T-helper 2 cell treated with Interferon-gamma antibody and Interleukin-4, amounts not matched to agents 5 μg/mL and 100 μg/mL, for 36 hours (primary cell): ENCODE results near the gene ITPR3.
"Not testable (repeated sequence)": the region's sequence is repeated elsewhere in the genome, so short reads cannot be mapped to it uniquely, and the experiment has no call there.

Experiments
- DNase-seq: peaks from one replicate; pipeline ENCODE4 v3.0.0; 2021; ENCODE audit warnings: low spot score
- H3K27ac Mint-ChIP-seq: one replicate; pipeline ENCODE4 v1.8.0; 2021; ENCODE audit warnings: mild to moderate bottlenecking, mixed read lengths
- H3K27me3 Mint-ChIP-seq: one replicate; pipeline ENCODE4 v1.8.0; 2021; ENCODE audit warnings: low read depth, mixed read lengths
- H3K36me3 Mint-ChIP-seq: one replicate; pipeline ENCODE4 v1.8.0; 2021; ENCODE audit warnings: low read depth, mixed read lengths
- H3K4me1 Mint-ChIP-seq: one replicate; pipeline ENCODE4 v1.8.0; 2021; ENCODE audit warnings: low read depth, mixed read lengths
- H3K4me3 Mint-ChIP-seq: one replicate; pipeline ENCODE4 v1.8.0; 2022; ENCODE audit warnings: mild to moderate bottlenecking, moderate library complexity, mixed read lengths
- H3K9me3 Mint-ChIP-seq: one replicate; pipeline ENCODE4 v1.8.0; 2021; ENCODE audit warnings: mixed read lengths

The ITPR3 gene

GRCh38 chr6:33585403-33586107 lies 35.6 kb upstream of the ITPR3 start:
- Mint-ChIP-seq H3K9me3 (no peaks in the 10 kb centered on the region), H3K4me1 (peaks cover 9% of the 10 kb centered on the region), H3K4me3 (peak overlapping the region; percentile 80), H3K36me3 (no peaks in the 10 kb centered on the region), H3K27ac (peak overlapping the region; percentile 92), H3K27me3 (no peaks in the 10 kb centered on the region)
- peak; percentile 85 for DNase-seq

GRCh38 chr6:33586108-33586640 lies 34.9 kb upstream of the ITPR3 start:
- Mint-ChIP-seq H3K27ac (peak overlapping the region; percentile 7), H3K27me3 (no peaks in the 10 kb centered on the region), H3K9me3 (no peaks in the 10 kb centered on the region), H3K4me1 (peaks cover 9% of the 10 kb centered on the region), H3K36me3 (no peaks in the 10 kb centered on the region), H3K4me3 (peak overlapping the region; percentile 80)
- no peak for DNase-seq

- no peaks in the 10 kb centered on the region for H3K9me3 Mint-ChIP-seq
- no peak for DNase-seq
- H3K4me1 Mint-ChIP-seq, result peaks cover 14% of the 10 kb centered on the region
- H3K36me3 Mint-ChIP-seq, result no peaks in the 10 kb centered on the region
- H3K4me3 Mint-ChIP-seq, result no peak overlapping the region
- H3K27ac Mint-ChIP-seq, result no peak overlapping the region
- peaks cover 3% of the 10 kb centered on the region for H3K27me3 Mint-ChIP-seq
Measured at GRCh38 chr6:33587529-33587928, 33.6 kb upstream of the ITPR3 start.

GRCh38 chr6:33588894-33589293 lies 32.2 kb upstream of the ITPR3 start:
- H3K4me1 Mint-ChIP-seq, result peaks cover 22% of the 10 kb centered on the region
- no peak overlapping the region for H3K27ac Mint-ChIP-seq
- no peak for DNase-seq
- H3K27me3 Mint-ChIP-seq, result peaks cover 3% of the 10 kb centered on the region
- no peak overlapping the region for H3K4me3 Mint-ChIP-seq
- H3K36me3 Mint-ChIP-seq, result no peaks in the 10 kb centered on the region
- H3K9me3 Mint-ChIP-seq, result no peaks in the 10 kb centered on the region

- H3K36me3 Mint-ChIP-seq, result no peaks in the 10 kb centered on the region
- no peak for DNase-seq
- H3K4me1 Mint-ChIP-seq, result peaks cover 22% of the 10 kb centered on the region
- no peak overlapping the region for H3K27ac Mint-ChIP-seq
- H3K4me3 Mint-ChIP-seq, result no peak overlapping the region
- H3K27me3 Mint-ChIP-seq, result peaks cover 3% of the 10 kb centered on the region
- no peaks in the 10 kb centered on the region for H3K9me3 Mint-ChIP-seq
Measured at GRCh38 chr6:33589392-33589730, 31.8 kb upstream of the ITPR3 start.

- no peak for DNase-seq
- Mint-ChIP-seq H3K9me3 (no peaks in the 10 kb centered on the region), H3K27me3 (peaks cover 3% of the 10 kb centered on the region), H3K4me1 (peaks cover 19% of the 10 kb centered on the region), H3K36me3 (no peaks in the 10 kb centered on the region), H3K27ac (no peak overlapping the region), H3K4me3 (no peak overlapping the region)
Measured at GRCh38 chr6:33589731-33590530, 31.2 kb upstream of the ITPR3 start.

- Mint-ChIP-seq H3K36me3 (no peaks in the 10 kb centered on the region), H3K4me1 (peaks cover 16% of the 10 kb centered on the region), H3K27ac (no peak overlapping the region), H3K9me3 (no peaks in the 10 kb centered on the region), H3K4me3 (no peak overlapping the region), H3K27me3 (peaks cover 3% of the 10 kb centered on the region)
- DNase-seq, result no peak
Measured at GRCh38 chr6:33590531-33591198, 30.5 kb upstream of the ITPR3 start.

GRCh38 chr6:33591424-33592032 lies 29.6 kb upstream of the ITPR3 start:
- peaks cover 13% of the 10 kb centered on the region for H3K4me1 Mint-ChIP-seq
- peaks cover 3% of the 10 kb centered on the region for H3K27me3 Mint-ChIP-seq
- H3K27ac Mint-ChIP-seq, result no peak overlapping the region

GRCh38 chr6:33592280-33592594 lies 28.9 kb upstream of the ITPR3 start:
- peaks cover 16% of the 10 kb centered on the region for H3K4me1 Mint-ChIP-seq
- DNase-seq, result no peak
- no peaks in the 10 kb centered on the region for H3K9me3 Mint-ChIP-seq
- no peaks in the 10 kb centered on the region for H3K36me3 Mint-ChIP-seq
- no peak overlapping the region for H3K27ac Mint-ChIP-seq
- peaks cover 3% of the 10 kb centered on the region for H3K27me3 Mint-ChIP-seq
- peak overlapping the region; percentile 77 for H3K4me3 Mint-ChIP-seq

More at GRCh38 chr6:33591424-33592032, 29.6 kb upstream of the ITPR3 start:
- no peaks in the 10 kb centered on the region for H3K9me3 Mint-ChIP-seq
- no peaks in the 10 kb centered on the region for H3K36me3 Mint-ChIP-seq
- H3K4me3 Mint-ChIP-seq, result no peak overlapping the region
- DNase-seq, result no peak

GRCh38 chr6:33592595-33593413 lies 28.3 kb upstream of the ITPR3 start:
- Mint-ChIP-seq H3K27me3 (peaks cover 3% of the 10 kb centered on the region), H3K4me3 (peak overlapping the region; percentile 77), H3K4me1 (peaks cover 16% of the 10 kb centered on the region), H3K36me3 (no peaks in the 10 kb centered on the region), H3K9me3 (no peaks in the 10 kb centered on the region), H3K27ac (peak overlapping the region; percentile 71)
- no peak for DNase-seq

GRCh38 chr6:33593414-33593727 lies 27.8 kb upstream of the ITPR3 start:
- Mint-ChIP-seq H3K4me3 (peak overlapping the region; percentile 77), H3K4me1 (peaks cover 16% of the 10 kb centered on the region), H3K27me3 (peaks cover 3% of the 10 kb centered on the region), H3K27ac (no peak overlapping the region), H3K9me3 (no peaks in the 10 kb centered on the region), H3K36me3 (no peaks in the 10 kb centered on the region)
- no peak for DNase-seq

- Mint-ChIP-seq H3K36me3 (no peaks in the 10 kb centered on the region), H3K27ac (no peak overlapping the region), H3K4me1 (peaks cover 16% of the 10 kb centered on the region), H3K4me3 (peak overlapping the region; percentile 11), H3K9me3 (no peaks in the 10 kb centered on the region), H3K27me3 (peaks cover 3% of the 10 kb centered on the region)
- DNase-seq, result no peak
Measured at GRCh38 chr6:33595001-33595846, 25.9 kb upstream of the ITPR3 start.

- H3K4me3 Mint-ChIP-seq, H3K9me3 Mint-ChIP-seq, H3K36me3 Mint-ChIP-seq, H3K27me3 Mint-ChIP-seq, DNase-seq, H3K27ac Mint-ChIP-seq: not testable (repeated sequence)
- H3K4me1 Mint-ChIP-seq, result peaks cover 16% of the 10 kb centered on the region
Measured at GRCh38 chr6:33596894-33597293, 24.2 kb upstream of the ITPR3 start.
